Measurements from ENCODE around the gene RNF149.

- TF ChIP-seq POLR2AphosphoS5 (IDR thresholded peaks at IDR 0.05; ENCODE audit: low read depth, low read length) (no peak), POLR2A (IDR thresholded peaks at IDR 0.05; ENCODE audit: low read depth, low read length) (peak; percentile 41; the same call in 1 of the 2 replicates), TAF1 (IDR thresholded peaks at IDR 0.05; ENCODE audit: low read depth, low read length) (no peak), SPI1 (IDR thresholded peaks at IDR 0.05; ENCODE audit: low read depth, low read length) (no peak), POU2F2 (IDR thresholded peaks at IDR 0.05; ENCODE audit: low read depth, low read length) (no peak)
Observed at GRCh38 chr2:101308432-101309210, at the start of gene RNF149.
